ENCODE measurements around the gene DNTT. TPM values are rescaled to one million over a fixed set of nuclear protein-coding genes. Genes with fewer than 3 reads are reported as not detected.

DNTT gene
- total and polyA plus RNA-seq, 2 experiments from 2014 or later: not detected

DNA sequence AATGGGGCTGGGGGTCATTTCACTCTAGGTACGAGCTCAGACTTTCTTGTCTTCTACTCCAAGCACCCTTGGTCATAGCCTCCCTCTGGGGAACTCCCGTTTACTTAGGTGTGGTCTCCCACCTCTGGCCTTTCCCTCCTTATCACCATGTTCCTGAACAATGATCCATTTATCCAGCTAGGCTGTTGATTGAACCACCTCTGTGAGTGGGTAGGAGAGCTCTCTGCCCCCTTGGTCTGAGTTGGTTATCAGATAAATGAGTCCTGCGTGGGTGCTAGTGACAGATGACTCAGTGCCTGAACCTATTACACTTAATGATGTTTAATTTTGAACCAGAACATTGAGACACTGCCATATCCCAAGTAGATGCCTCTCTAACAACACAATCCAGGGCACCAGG lies 42.3 kb upstream of the DNTT start:
- TF ChIP-seq, protein P1, sequence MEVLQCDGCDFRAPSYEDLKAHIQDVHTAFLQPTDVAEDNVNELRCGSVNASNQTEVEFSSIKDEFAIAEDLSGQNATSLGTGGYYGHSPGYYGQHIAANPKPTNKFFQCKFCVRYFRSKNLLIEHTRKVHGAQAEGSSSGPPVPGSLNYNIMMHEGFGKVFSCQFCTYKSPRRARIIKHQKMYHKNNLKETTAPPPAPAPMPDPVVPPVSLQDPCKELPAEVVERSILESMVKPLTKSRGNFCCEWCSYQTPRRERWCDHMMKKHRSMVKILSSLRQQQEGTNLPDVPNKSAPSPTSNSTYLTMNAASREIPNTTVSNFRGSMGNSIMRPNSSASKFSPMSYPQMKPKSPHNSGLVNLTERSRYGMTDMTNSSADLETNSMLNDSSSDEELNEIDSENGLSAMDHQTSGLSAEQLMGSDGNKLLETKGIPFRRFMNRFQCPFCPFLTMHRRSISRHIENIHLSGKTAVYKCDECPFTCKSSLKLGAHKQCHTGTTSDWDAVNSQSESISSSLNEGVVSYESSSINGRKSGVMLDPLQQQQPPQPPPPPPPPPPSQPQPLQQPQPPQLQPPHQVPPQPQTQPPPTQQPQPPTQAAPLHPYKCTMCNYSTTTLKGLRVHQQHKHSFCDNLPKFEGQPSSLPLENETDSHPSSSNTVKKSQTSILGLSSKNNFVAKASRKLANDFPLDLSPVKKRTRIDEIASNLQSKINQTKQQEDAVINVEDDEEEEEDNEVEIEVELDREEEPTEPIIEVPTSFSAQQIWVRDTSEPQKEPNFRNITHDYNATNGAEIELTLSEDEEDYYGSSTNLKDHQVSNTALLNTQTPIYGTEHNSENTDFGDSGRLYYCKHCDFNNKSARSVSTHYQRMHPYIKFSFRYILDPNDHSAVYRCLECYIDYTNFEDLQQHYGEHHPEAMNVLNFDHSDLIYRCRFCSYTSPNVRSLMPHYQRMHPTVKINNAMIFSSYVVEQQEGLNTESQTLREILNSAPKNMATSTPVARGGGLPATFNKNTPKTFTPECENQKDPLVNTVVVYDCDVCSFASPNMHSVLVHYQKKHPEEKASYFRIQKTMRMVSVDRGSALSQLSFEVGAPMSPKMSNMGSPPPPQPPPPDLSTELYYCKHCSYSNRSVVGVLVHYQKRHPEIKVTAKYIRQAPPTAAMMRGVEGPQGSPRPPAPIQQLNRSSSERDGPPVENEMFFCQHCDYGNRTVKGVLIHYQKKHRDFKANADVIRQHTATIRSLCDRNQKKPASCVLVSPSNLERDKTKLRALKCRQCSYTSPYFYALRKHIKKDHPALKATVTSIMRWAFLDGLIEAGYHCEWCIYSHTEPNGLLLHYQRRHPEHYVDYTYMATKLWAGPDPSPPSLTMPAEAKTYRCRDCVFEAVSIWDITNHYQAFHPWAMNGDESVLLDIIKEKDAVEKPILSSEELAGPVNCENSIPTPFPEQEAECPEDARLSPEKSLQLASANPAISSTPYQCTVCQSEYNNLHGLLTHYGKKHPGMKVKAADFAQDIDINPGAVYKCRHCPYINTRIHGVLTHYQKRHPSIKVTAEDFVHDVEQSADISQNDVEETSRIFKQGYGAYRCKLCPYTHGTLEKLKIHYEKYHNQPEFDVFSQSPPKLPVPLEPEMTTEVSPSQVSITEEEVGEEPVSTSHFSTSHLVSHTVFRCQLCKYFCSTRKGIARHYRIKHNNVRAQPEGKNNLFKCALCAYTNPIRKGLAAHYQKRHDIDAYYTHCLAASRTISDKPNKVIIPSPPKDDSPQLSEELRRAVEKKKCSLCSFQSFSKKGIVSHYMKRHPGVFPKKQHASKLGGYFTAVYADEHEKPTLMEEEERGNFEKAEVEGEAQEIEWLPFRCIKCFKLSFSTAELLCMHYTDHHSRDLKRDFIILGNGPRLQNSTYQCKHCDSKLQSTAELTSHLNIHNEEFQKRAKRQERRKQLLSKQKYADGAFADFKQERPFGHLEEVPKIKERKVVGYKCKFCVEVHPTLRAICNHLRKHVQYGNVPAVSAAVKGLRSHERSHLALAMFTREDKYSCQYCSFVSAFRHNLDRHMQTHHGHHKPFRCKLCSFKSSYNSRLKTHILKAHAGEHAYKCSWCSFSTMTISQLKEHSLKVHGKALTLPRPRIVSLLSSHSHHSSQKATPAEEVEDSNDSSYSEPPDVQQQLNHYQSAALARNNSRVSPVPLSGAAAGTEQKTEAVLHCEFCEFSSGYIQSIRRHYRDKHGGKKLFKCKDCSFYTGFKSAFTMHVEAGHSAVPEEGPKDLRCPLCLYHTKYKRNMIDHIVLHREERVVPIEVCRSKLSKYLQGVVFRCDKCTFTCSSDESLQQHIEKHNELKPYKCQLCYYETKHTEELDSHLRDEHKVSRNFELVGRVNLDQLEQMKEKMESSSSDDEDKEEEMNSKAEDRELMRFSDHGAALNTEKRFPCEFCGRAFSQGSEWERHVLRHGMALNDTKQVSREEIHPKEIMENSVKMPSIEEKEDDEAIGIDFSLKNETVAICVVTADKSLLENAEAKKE (CRISPR knock-in tag; IDR thresholded peaks at IDR 0.05): no peak
- TF ChIP-seq, protein P2, sequence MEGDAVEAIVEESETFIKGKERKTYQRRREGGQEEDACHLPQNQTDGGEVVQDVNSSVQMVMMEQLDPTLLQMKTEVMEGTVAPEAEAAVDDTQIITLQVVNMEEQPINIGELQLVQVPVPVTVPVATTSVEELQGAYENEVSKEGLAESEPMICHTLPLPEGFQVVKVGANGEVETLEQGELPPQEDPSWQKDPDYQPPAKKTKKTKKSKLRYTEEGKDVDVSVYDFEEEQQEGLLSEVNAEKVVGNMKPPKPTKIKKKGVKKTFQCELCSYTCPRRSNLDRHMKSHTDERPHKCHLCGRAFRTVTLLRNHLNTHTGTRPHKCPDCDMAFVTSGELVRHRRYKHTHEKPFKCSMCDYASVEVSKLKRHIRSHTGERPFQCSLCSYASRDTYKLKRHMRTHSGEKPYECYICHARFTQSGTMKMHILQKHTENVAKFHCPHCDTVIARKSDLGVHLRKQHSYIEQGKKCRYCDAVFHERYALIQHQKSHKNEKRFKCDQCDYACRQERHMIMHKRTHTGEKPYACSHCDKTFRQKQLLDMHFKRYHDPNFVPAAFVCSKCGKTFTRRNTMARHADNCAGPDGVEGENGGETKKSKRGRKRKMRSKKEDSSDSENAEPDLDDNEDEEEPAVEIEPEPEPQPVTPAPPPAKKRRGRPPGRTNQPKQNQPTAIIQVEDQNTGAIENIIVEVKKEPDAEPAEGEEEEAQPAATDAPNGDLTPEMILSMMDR (conservative IDR thresholded peaks at IDR 0.05; ENCODE audit: low read depth in 2 of 2): no peak
- TF ChIP-seq NANOG (IDR thresholded peaks at IDR 0.05; ENCODE audit: borderline replicate concordance) (no peak), EZH2phosphoT487 (IDR thresholded peaks at IDR 0.05; ENCODE audit: unreplicated experiment) (no peak), EZH2 (IDR thresholded peaks at IDR 0.05; ENCODE audit: low read depth, unreplicated experiment) (no peak)
- no peak overlapping the region for H3K27ac Mint-ChIP-seq
- peaks cover 2% of the 10 kb centered on the region for H3K27me3 Mint-ChIP-seq (ENCODE audit: insufficient read depth, low read depth, poor library complexity)

More for the DNA sequence above, 42.3 kb upstream of the DNTT start:
- Histone ChIP-seq H3K27me3 (ENCODE audit: insufficient read depth) (no peaks in the 10 kb centered on the region), H3K9me2 (ENCODE audit: insufficient read depth) (peaks cover 7% of the 10 kb centered on the region; the same call in 1 of the 2 replicates), H3K4me3 (no peak overlapping the region), H3F3A (replicated peaks; ENCODE audit: low read depth) (no peaks in the 10 kb centered on the region), H3K4me1 (ENCODE audit: insufficient read depth) (no peaks in the 10 kb centered on the region), H2AFZ (no peak overlapping the region), H3K4me2 (no peak overlapping the region), H3K27ac (ENCODE audit: low read depth) (no peak overlapping the region), H4K20me1 (replicated peaks; ENCODE audit: insufficient read depth) (no peaks in the 10 kb centered on the region), H3K79me2 (replicated peaks; ENCODE audit: insufficient read depth) (no peaks in the 10 kb centered on the region), H3K36me3 (ENCODE audit: insufficient read depth) (no peaks in the 10 kb centered on the region)
- H3K4me1 Mint-ChIP-seq: peaks cover 5% of the 10 kb centered on the region
- no peak for ATAC-seq
- H3K4me3 Mint-ChIP-seq: no peak overlapping the region
- H3K9me3 Mint-ChIP-seq: no peaks in the 10 kb centered on the region
- no peak for DNase-seq (ENCODE audit: low spot score)
- H3K36me3 Mint-ChIP-seq (ENCODE audit: low read depth): no peaks in the 10 kb centered on the region

Data from GM23338 (cell line).